IPS DF 4.7 (cell line): Measurements from ENCODE around the gene PRR36.
A peak's percentile ranks its signal among the peaks of the same experiment; 100 is the strongest.

Experiments
- DNase-seq: peaks from one replicate; pipeline ENCODE4 v3.0.0-alpha.2; 2013; ENCODE audit warnings: low spot score; ENCODE audit errors: extremely low read depth

Gene PRR36

GRCh38 chr19:7846155-7846646 lies 28.0 kb downstream of the PRR36 start:
- no peak for DNase-seq

- DNase-seq, result no peak
Measured at GRCh38 chr19:7845390-7846154, 28.6 kb downstream of the PRR36 start.

GRCh38 chr19:7844951-7845350 lies 29.2 kb downstream of the PRR36 start:
- DNase-seq, result no peak

- DNase-seq, result no peak
Measured at GRCh38 chr19:7844405-7844804, 29.8 kb downstream of the PRR36 start.

- DNase-seq, result no peak
Measured at GRCh38 chr19:7843521-7843920, 30.7 kb downstream of the PRR36 start.

GRCh38 chr19:7842661-7843294 lies 31.4 kb downstream of the PRR36 start:
- DNase-seq, result no peak

GRCh38 chr19:7841751-7842660 lies 32.2 kb downstream of the PRR36 start:
- DNase-seq, result no peak

- no peak for DNase-seq
Measured at GRCh38 chr19:7840629-7841028, 33.6 kb downstream of the PRR36 start.

- DNase-seq, result no peak
Measured at GRCh38 chr19:7839476-7839875, 34.7 kb downstream of the PRR36 start.

- no peak for DNase-seq
Measured at GRCh38 chr19:7833225-7834099, 40.7 kb downstream of the PRR36 start.

GRCh38 chr19:7832781-7833180 lies 41.4 kb downstream of the PRR36 start:
- DNase-seq, result no peak

GRCh38 chr19:7832009-7832408 lies 42.2 kb downstream of the PRR36 start:
- DNase-seq, result no peak

- no peak for DNase-seq
Measured at GRCh38 chr19:7831452-7831851, 42.7 kb downstream of the PRR36 start.

GRCh38 chr19:7830823-7831222 lies 43.4 kb downstream of the PRR36 start:
- no peak for DNase-seq

- no peak for DNase-seq
Measured at GRCh38 chr19:7830272-7830771, 43.9 kb downstream of the PRR36 start.

- DNase-seq, result peak; percentile 99
Measured at GRCh38 chr19:7829561-7830271, 44.5 kb downstream of the PRR36 start, which contains the start of gene EVI5L. EVI5L (plus strand) TSS chr19:7830218; CDS start chr19:7846543, 16,325 bp downstream.

GRCh38 chr19:7829166-7829520 lies 45.0 kb downstream of the PRR36 start:
- no peak for DNase-seq

GRCh38 chr19:7823686-7824301 lies 50.4 kb downstream of the PRR36 start:
- DNase-seq, result no peak

GRCh38 chr19:7822910-7823515 lies 51.2 kb downstream of the PRR36 start:
- no peak for DNase-seq
